Thymus (tissue), 14 donors: ENCODE data around the gene ISM1. TPM values are rescaled to one million over a fixed set of nuclear protein-coding genes. Genes with fewer than 3 reads are reported as not detected.

Source experiments
- DNase-seq, 9 donors: peaks; one replicate each; pipeline ENCODE4 v3.0.0-alpha.2; 2013; ENCODE audit warnings: low spot score in 9 of 9, low read depth in 6 of 9, missing footprints in 1 of 9
- H3K27ac ChIP-seq, 2 donors: one replicate each; pipeline ENCODE4 v1.5.1; 2013; ENCODE audit warnings: control low read depth in 1 of 2, low read depth in 1 of 2, low read length in 1 of 2, mild to moderate bottlenecking in 1 of 2, moderate library complexity in 1 of 2
- H3K27me3 ChIP-seq, 2 donors: one replicate each; pipeline ENCODE4 v1.5.1; 2013; ENCODE audit warnings: low read length in 1 of 2; ENCODE audit not compliant: control insufficient read depth in 2 of 2, insufficient read depth in 1 of 2
- H3K36me3 ChIP-seq, 2 donors: one replicate each; pipeline ENCODE4 v1.5.1; 2013; ENCODE audit warnings: low read length in 1 of 2, mild to moderate bottlenecking in 1 of 2, moderate library complexity in 1 of 2; ENCODE audit not compliant: control insufficient read depth in 2 of 2, insufficient read depth in 2 of 2
- H3K4me1 ChIP-seq, 2 donors: one replicate each; pipeline ENCODE4 v1.5.1; 2013; ENCODE audit warnings: low read length in 2 of 2; ENCODE audit not compliant: control insufficient read depth in 2 of 2, insufficient read depth in 2 of 2
- H3K4me3 ChIP-seq, 2 donors: one replicate each; pipeline ENCODE4 v1.5.1; 2013; ENCODE audit warnings: low read length in 2 of 2, control low read depth in 1 of 2, mild to moderate bottlenecking in 1 of 2
- H3K9me3 ChIP-seq, 2 donors: one replicate each; pipeline ENCODE4 v1.5.1; 2013; ENCODE audit warnings: low read length in 1 of 2, mild to moderate bottlenecking in 1 of 2; ENCODE audit not compliant: control insufficient read depth in 2 of 2, insufficient read depth in 1 of 2
- WGBS: extraction: QIAGEN DNeasy Blood & Tissue Kit; methylation state at CpG from one replicate; pipeline ENCODE4 v1.1.7; 2013; 5-methylcytosine and 5-hydroxymethylcytosine counted together
- long read RNA-seq, 10 donors: transcript quantifications; one replicate each; lab custom pipeline, GENCODE V29; 2026
- polyA plus RNA-seq: library from polyadenylated mRNA; stranded (reverse); fragments of 200-250 nt; gene quantifications from one replicate; pipeline ENCODE4 v1.2.3, GENCODE V29; 2013
- total RNA-seq: library from RNA; stranded (reverse); fragments of 120-200 nt; gene quantifications from one replicate; pipeline ENCODE4 v1.2.4, GENCODE V29; 2013
- donor health status: healthy.

Gene ISM1
- 0.66 TPM for total RNA-seq
- polyA plus RNA-seq = 1.2 TPM
- long read RNA-seq, donor 1 = 0 reads
- long read RNA-seq, donor 2 = 0 reads
- long read RNA-seq, donor 3, partial matches to known transcripts = 5 of 5 reads
- long read RNA-seq, donor 3, other reads (novel, unspliced or antisense) = 0 of 5 reads
- long read RNA-seq, donor 4, partial matches to known transcripts = 0 of 1 reads
- long read RNA-seq, donor 4, other reads (novel, unspliced or antisense) = 0 of 1 reads
- long read RNA-seq, donor 5 = 0 reads
- long read RNA-seq, donor 6, partial matches to known transcripts = 0 of 3 reads
- long read RNA-seq, donor 6, other reads (novel, unspliced or antisense) = 0 of 3 reads
- long read RNA-seq, donor 7 = 0 reads
- long read RNA-seq, donor 8 = 0 reads
- long read RNA-seq, donor 9 = 0 reads
- long read RNA-seq, donor 10 = 0 reads

DNA sequence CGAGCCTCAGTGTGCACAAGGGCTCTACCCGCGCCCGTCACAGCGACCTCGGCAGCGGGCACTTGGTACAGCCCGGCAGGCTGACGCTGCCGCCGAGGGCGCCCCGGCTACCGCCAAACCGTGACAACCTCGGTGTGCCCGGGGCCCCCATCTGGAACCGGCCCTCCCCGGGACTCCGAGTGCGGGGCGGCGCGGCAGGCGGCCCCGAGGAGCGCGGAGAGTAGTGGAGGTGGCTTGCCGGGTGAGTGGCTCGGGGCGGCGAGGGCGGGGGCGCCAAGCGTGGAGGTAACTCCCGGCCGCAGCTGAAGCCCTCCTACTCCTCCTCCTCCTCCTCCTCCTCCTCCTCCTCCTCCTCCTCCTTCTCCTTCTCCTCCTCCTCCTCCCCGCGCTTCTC, at the start of gene ISM1:
TSS of gene ISM1 (plus strand) at position 371 of the 394 bp plus-strand sequence. CDS start 503 bp downstream, outside the sequence.
- no peak within 1 kb of the TSS for H3K27ac ChIP-seq
- H3K27me3 ChIP-seq = peaks cover 51 to 71% of the 10 kb centered on the region in 2 donors
- peak within 1 kb of the TSS; percentile 20 to 73 for H3K4me3 ChIP-seq
- H3K36me3 ChIP-seq = no peaks in the 10 kb centered on the region
- peaks cover 13 to 20% of the 10 kb centered on the region in 2 donors for H3K4me1 ChIP-seq
- no peaks in the 10 kb centered on the region for H3K9me3 ChIP-seq
- DNase-seq = peak in 1 of 9 donors; percentile 48
- WGBS = under 1% methylated on average over 37 of the region's 39 CpGs

DNA sequence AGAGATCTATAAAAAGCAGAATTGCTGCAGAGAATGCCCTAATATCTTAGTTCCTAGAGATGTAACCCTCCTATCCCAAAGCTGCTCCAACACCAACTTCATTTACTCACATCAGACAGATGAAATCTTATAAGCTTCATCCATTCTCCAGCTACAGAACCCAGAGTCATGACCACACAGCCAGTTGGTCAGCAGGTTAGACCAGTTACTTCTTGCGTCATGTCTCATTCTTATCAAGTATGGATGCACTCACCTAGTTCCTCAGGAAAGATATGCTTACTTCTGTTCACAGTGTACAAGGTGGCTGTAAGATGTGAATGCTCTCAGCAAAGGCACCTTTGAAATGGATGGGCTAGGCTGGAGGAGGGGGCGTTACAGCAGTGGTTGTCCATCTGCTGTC, 47.9 kb upstream of the ISM1 start:
- Histone ChIP-seq H3K4me3 (no peak overlapping the region), H3K27ac (no peak overlapping the region), H3K36me3 (no peaks in the 10 kb centered on the region), H3K4me1 (no peaks in the 10 kb centered on the region), H3K9me3 (no peaks in the 10 kb centered on the region), H3K27me3 (no peaks in the 10 kb centered on the region)
- 87% methylated on average over 2 of the region's 2 CpGs for WGBS
- DNase-seq = no peak

DNA sequence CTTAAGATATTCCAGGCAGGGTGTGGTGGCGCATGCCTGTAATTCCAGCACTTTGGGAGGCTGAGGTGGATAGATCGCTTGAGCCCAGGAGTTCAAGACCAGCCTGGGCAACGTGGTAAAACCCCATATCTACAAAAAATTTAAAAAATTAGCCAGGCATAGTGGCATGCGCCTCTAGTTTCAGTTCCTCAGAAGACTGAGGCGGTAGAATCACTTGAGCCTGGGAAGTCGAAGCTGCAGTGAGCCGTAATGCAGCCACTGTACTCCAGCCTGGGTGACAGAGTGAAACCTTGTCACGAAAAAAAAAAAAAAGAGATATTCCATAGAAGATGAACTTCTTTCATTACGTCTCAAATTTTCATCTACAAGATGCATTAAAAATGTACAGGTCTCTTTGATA, 46.7 kb upstream of the ISM1 start:
- no peak overlapping the region for H3K4me3 ChIP-seq
- H3K27ac ChIP-seq = no peak overlapping the region
- H3K36me3 ChIP-seq = no peaks in the 10 kb centered on the region
- no peaks in the 10 kb centered on the region for H3K4me1 ChIP-seq
- no peaks in the 10 kb centered on the region for H3K27me3 ChIP-seq
- WGBS = 94% methylated on average over 9 of the region's 9 CpGs
- no peaks in the 10 kb centered on the region for H3K9me3 ChIP-seq
- no peak for DNase-seq

DNA sequence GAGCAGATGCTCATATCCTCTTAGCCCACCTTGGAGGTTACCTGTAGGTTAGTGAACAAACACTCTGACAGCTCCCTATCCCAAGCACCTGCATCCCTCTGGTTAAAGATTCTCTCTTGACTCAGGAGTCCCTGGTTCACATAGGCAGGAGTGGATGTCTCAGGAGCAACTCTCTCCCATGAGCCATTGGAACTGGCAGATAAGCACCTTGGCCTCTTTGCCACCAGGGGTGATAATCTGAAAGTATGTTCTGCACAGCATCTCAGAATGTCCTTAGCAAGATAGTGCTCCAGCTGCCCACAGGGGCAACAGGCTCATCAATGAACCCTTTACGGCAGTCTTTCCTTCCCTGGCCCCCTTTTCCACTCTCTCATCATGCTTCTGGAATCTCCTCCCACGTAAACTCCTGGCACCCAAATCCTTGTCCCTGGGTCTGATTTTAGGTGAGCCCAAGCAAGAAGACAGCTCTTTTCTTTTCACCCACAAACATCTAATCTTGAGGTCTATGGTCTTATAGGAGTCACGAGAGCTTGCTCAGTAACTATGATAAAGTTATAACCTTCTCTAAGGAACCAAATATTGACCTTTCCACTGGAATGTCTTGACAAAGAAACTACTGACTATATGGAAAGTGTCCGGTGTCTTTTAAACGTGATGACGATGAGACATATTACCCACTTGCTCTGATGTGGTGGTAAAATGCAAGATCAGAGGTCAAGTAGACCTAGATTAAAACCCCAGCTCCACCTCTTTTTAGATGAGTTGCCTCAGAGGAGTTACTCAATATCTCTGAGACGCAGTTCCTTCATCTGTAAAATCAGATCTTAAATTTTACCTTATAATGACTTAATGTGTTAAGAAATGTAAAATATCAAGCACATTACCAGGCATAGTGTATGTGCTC, 39.8 kb upstream of the ISM1 start:
- 88% methylated on average over 7 of the region's 7 CpGs for WGBS
- Histone ChIP-seq H3K27ac (no peak overlapping the region), H3K36me3 (no peaks in the 10 kb centered on the region), H3K27me3 (no peaks in the 10 kb centered on the region), H3K9me3 (no peaks in the 10 kb centered on the region), H3K4me1 (no peaks in the 10 kb centered on the region), H3K4me3 (no peak overlapping the region)
- DNase-seq = no peak

DNA sequence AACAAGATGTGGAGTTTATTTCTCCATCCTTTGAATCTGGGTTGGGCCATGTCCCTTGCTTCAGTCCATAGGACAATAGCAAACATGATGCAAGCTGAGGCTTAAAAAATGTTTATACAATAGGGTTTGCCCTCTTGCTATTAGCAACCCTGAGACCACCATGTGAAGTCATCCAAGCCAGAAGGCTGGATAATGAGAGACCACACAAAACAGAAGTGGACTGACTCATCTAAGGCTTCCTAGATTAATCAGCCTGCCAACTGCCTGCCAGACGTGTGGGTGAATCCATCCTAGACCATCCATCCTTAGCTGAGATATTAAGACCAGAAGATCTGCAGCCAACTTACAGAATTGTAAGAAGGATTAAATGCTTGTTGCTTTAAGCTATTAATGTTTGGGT, 38.1 kb upstream of the ISM1 start:
- H3K27ac ChIP-seq = no peak overlapping the region
- no peak for DNase-seq
- no peak overlapping the region for H3K4me3 ChIP-seq
- no peaks in the 10 kb centered on the region for H3K9me3 ChIP-seq
- H3K27me3 ChIP-seq = no peaks in the 10 kb centered on the region
- WGBS = 95% methylated on average over 1 of the region's 1 CpG
- H3K36me3 ChIP-seq = no peaks in the 10 kb centered on the region
- H3K4me1 ChIP-seq = no peaks in the 10 kb centered on the region

DNA sequence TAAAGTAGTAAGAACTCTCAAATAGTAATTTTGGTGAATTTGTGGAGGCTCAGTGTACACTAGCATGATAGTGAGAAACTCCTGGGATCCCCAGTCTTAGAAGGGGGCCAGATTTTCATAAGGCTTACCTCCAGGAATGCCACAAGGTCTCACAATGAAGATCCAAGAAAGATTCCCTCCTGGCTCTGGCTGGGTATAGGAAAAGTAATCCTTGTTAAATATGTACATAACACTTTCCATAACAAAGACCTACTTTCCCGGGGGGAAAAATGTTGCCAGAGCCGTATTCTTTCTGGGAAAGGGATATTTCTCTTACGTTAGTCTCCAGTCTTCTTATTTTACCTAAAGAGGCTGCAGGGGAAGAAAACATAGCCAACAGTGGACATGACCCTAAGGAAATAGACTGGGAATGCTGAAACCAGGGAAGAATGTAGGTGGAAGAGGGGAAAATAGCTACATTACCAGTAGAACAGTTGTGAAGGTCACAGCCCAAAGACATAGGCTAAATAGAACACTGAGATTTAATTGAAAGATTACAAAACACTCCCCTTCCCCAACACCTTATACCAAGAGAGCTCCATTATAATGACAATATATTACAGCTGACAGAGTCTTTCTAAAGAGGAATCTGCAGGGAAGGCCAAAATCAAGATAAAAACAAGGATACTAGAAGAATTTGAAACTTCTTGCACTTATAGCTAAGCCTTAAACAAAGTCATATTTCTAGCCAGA, 34.9 kb upstream of the ISM1 start:
- WGBS = 81% methylated on average over 3 of the region's 3 CpGs
- Histone ChIP-seq H3K4me1 (no peaks in the 10 kb centered on the region), H3K27me3 (no peaks in the 10 kb centered on the region), H3K9me3 (no peaks in the 10 kb centered on the region), H3K27ac (no peak overlapping the region), H3K36me3 (no peaks in the 10 kb centered on the region), H3K4me3 (no peak overlapping the region)
- DNase-seq = no peak

DNA sequence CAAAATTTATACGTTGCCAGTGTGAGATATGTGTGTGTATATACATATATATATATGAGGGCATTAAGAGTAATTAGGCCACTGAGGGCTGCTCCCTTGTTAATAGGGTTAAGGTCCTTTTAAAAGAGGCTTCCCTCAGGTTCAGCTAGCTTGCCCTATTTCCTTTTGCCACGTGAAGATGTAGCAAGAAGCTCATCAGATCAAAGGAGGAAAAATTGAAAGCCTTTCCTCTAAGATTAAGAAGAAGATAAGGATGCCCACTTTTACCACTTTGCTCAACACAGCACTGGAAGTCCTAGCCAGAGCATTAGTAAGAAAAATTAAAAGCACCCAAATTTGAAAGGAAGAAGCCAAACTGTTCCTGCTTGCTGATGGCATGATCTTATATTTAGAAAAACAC, 33.2 kb upstream of the ISM1 start:
- no peaks in the 10 kb centered on the region for H3K27me3 ChIP-seq
- 47% methylated on average over 2 of the region's 2 CpGs for WGBS
- H3K4me1 ChIP-seq = no peaks in the 10 kb centered on the region
- no peak for DNase-seq
- H3K9me3 ChIP-seq = no peaks in the 10 kb centered on the region
- no peak overlapping the region for H3K4me3 ChIP-seq
- H3K36me3 ChIP-seq = no peaks in the 10 kb centered on the region
- H3K27ac ChIP-seq = no peak overlapping the region

DNA sequence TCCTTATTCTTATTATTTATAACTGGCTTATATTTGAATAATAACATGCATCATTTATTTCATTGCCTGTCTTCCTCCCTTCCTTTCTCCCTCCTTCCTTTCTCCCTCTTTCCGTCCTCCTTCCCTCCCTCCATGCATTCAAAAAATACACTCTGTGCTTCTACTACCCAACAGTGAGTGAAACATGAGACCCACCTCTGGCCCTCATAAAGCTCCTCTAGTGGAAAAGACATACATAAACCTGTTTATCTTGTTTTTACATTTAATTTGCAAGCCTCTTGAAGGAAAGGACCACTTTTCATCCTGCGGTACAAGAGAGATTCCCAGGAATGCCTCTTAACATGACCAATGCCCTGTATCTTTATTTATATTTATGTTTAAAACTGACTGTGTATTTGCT, 21.8 kb upstream of the ISM1 start:
- DNase-seq = no peak
- 88% methylated on average over 2 of the region's 2 CpGs for WGBS
- no peak overlapping the region for H3K4me3 ChIP-seq

More for the DNA sequence above, 21.8 kb upstream of the ISM1 start:
- no peaks in the 10 kb centered on the region for H3K36me3 ChIP-seq
- H3K27me3 ChIP-seq = no peaks in the 10 kb centered on the region
- no peaks in the 10 kb centered on the region for H3K9me3 ChIP-seq
- H3K27ac ChIP-seq = no peak overlapping the region
- no peaks in the 10 kb centered on the region for H3K4me1 ChIP-seq
